GM19099 (cell line): ENCODE results near the gene TMEM238L.

Source experiments
- POLR2A ChIP-seq: IDR thresholded peaks from 3 replicates; pipeline ENCODE4 v1.6.1; 2011; ENCODE audit warnings: low read depth; ENCODE audit not compliant: insufficient read length; ENCODE audit errors: extremely low read depth

The TMEM238L gene

GRCh38 chr17:10792151-10792550 is 11.7 kb downstream of the TMEM238L start:
- TF ChIP-seq POLR2A = no peak

- TF ChIP-seq POLR2A = no peak
These were observed 13.2 kb downstream of the TMEM238L start for GRCh38 chr17:10790491-10791401.

GRCh38 chr17:10789694-10790271 is 14.1 kb downstream of the TMEM238L start:
- no peak for TF ChIP-seq POLR2A

DNA sequence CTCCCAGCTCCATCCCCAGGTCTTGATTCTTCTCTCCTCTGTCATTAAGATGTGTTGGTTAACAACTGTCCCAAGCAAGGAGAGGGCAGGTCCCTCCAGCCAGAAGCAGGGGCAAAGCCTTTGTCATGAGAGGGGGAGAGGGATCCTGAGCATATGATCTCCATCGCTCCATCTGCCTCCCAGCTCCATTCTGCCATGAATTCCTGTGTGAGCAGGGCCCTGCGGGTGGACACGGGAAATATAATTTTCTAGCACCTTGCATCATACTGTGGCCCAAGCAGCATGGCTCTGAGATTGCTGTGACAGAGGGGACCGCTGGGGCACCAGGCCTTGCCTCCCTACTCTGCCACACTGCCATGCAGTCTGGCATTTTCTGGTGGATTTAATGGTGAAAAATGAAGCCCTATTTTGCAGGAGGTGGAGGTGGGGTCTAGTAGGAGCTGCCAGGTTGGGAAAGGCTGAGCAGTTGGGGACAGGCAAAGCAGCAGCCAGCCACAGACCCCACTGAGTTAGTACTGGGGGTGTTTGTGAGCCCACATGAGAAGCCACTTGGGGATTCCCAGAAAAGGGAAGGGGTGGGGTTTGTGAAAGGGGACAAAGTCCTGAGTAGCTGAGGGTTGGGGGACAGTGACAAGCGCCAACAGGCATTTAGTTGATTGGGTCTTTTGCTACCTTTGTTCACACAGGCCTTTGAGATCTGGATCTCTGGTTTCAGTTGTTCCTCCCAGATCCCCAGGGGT is 16.4 kb downstream of the TMEM238L start:
- no peak for TF ChIP-seq POLR2A

GRCh38 chr17:10785295-10785694 is 18.6 kb downstream of the TMEM238L start:
- no peak for TF ChIP-seq POLR2A

DNA sequence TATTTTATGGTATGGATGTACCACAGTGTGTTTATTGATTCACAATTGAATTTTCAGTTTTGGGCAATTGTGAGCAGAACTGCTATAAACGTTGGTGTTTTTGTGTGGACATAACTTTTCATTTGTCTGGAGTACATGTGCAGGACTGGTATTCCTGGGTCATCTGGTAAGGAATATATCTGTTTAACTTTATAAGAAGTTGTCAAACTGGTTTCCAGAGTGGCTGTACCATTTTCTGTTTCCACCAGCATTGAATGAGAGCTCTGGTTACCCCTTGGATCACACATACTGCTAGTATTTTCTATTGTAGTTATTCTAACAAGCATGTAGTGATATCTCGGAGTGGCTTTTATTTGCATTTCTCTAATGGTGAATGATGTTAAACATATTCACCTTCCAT is 24.3 kb downstream of the TMEM238L start:
- TF ChIP-seq POLR2A = no peak

GRCh38 chr17:10777890-10778289 is 26.0 kb downstream of the TMEM238L start:
- no peak for TF ChIP-seq POLR2A

- TF ChIP-seq POLR2A = no peak
These were observed 26.6 kb downstream of the TMEM238L start for GRCh38 chr17:10777131-10777807.

DNA sequence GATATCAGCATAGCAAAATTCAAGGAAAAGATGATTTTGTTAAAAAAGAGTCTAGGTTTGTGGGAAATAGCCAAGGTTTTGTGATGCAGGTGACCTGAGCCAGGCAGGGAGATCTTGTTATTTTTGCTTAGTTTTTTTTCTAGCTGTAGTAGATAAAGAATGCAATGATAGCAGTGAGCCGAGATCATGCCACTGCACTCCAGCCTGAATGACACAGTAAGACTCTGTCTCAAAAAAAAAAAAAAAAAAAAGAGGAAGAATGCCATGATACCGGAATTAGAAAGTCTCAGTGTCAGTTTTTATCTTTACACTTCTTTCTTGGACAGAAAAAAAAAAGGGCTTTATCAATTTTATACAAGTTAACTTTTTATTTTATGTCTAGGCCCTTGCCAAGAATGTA is 27.5 kb downstream of the TMEM238L start:
- TF ChIP-seq POLR2A = no peak

- no peak for TF ChIP-seq POLR2A
These were observed 28.1 kb downstream of the TMEM238L start for GRCh38 chr17:10775740-10776356.

DNA sequence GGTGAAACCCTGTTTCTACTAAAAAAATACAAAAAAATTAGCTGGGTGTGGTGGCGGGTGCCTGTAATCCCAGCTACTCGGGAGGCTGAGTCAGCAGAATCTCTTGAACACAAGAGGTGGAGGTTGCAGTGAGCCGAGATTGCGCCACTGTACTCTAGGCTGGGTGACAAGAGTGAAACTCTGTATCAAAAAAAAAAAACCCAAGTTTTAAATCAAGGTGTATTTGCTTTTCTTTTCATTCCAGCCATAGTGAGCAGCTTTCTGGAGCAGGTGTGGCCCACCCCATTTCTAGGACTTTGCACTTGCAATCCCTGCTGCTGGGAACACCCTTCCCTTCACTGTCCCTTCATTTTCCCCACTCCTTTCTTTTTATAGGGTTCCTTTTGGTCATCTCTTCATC is 28.8 kb downstream of the TMEM238L start:
- TF ChIP-seq POLR2A = no peak

- TF ChIP-seq POLR2A = no peak
These were observed 30.5 kb downstream of the TMEM238L start for GRCh38 chr17:10773391-10773790.

GRCh38 chr17:10772425-10773380 is 31.2 kb downstream of the TMEM238L start:
- TF ChIP-seq POLR2A = no peak
